Cortex of kidney (tissue), 1 donor: ENCODE results near the gene NFKBIB.
"Not testable (repeated sequence)": the region's sequence is repeated elsewhere in the genome, so short reads cannot be mapped to it uniquely, and the experiment has no call there.

ENCODE experiments used
- DNase-seq: peaks from one replicate; lab custom pipeline; 2025; lab: John Stamatoyannopoulos, UW

Gene NFKBIB

DNA sequence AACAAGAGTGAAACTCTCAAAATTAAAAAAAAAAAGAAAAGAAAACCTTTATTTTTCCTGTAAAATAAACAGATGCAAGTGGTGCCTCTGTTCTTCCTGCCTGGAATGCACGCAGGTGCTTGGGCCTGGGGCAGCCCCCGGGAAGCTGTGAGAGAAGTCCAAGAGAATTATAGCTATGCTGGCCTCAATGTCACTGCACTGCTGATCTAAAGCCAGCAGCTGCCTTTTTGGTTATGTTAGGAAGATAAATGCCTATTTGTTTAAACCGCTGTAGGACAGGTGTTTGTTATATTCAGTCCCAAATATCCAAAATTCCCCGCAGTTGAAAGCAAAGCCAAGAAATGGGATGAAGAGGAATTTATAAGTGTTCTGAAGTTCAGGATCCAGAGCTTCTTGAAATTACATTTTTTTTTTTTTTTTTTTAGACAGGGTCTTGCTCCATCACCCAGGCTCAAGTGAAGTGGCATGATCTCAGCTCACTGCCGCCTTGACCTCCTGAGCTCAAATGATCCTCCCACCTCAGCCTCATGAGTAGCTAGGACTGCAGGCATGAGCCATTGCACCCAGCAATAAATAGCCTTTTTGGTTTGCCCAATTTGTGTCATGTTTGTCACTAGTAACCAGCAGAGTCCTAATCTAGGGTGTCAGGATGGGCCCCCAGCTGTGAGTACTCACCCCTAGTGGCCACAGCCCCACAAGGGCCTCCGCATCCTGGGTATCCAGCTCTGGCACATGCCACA is 23.9 kb upstream of the NFKBIB start:
- DNase-seq, result no peak

DNA sequence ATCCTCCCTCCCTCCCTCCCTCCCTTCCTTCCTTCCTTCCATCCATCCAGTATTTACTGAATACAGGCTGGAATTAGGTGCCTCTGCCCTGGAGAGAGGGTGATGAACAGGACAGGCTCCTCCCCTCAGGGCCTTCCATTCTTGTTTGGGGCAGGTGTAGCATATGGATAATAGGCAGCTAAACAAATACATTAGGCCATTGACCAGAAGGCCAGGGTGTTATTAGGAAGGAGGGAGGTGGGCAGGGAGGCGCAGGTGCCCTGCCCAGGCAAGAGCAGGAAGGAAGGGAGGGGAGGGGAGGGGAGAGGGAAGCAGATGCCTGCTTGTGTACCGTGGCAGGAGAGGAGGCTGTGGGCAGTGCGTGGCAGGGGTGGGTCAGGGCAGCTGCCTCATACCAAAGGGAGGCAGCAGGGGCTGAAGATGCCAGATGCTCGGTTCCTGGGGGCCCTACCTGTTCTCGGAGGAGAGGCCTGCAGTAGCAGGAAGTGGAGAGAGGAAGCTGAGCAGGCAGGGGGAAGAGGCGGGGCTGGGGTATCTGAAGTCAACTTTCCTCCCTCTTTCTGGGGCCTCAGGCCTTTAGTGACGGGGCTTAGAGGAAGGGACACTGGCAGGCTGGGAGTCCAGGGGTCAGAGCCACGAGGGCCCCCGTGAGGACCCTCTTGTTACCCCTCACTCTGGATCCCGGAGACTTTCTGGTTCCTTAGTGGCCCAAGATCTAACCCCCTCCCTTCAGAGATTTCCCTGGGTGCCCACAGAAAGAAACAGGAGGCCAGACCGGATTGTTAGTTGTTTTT is 21.8 kb upstream of the NFKBIB start, which contains the start of gene RINL:
Gene RINL (minus strand): TSS at position 495 of the 794 bp plus-strand sequence. CDS start 1,533 bp downstream, outside the sequence.
- DNase-seq, result no peak

DNA sequence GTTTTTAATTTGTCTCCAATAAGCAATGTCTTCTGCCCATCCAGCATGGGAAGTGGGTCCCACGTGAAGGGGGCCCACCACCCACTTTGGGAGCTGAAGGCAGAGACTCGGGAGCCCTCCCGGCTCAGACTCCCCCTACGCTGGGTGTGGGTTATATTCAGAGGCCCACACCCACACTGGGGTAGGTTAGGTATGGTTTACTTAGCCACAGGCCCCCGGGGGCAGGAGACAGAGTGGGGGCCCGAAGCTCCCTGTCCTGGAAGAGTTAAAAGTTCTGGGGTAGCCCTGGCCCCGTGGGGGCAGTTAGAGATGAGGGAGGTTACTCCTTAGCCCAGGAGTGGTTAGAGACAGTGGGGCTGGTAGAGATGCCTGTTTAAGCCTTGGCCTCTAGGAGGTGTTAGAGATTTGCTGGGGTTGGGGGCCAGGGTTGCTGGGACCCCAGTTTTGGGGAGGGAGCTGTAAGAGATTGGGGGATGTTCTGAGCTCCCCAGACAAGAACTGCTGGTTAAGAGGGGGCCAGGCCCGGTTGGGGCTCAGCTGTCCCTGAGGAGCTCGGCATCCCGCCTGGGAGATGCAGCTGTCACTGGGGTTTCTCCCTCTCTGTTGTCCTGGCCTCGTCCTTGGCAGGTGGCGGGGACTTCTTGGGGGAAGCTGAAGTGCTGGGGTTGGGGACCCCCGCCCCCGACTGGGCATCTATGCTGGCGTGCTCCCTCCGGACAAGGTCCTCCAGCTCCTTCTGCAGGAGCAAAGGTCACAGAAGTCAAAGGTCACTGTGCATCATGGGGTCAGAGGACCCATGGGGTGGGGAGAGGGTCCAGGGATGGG is 21.0 kb upstream of the NFKBIB start:
- DNase-seq, result no peak

DNA sequence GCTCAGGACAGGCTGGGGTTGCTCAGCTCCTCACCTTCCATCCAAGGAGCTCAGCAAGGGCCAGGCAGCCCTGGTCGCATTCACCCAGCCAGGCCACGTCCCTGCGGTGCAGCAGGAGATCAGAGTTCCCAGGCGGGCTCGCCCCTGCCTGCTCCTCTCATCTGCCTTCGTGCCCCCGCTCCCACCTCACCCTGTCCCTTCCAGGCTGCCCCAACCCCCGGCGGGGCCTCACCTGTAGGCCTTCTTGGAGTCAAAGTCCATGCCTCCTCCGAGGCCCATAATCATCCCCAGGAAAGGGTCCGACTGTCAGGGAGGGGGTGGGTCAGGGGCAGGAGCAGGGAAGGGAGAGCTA is 20.4 kb upstream of the NFKBIB start:
- DNase-seq, result no peak

DNA sequence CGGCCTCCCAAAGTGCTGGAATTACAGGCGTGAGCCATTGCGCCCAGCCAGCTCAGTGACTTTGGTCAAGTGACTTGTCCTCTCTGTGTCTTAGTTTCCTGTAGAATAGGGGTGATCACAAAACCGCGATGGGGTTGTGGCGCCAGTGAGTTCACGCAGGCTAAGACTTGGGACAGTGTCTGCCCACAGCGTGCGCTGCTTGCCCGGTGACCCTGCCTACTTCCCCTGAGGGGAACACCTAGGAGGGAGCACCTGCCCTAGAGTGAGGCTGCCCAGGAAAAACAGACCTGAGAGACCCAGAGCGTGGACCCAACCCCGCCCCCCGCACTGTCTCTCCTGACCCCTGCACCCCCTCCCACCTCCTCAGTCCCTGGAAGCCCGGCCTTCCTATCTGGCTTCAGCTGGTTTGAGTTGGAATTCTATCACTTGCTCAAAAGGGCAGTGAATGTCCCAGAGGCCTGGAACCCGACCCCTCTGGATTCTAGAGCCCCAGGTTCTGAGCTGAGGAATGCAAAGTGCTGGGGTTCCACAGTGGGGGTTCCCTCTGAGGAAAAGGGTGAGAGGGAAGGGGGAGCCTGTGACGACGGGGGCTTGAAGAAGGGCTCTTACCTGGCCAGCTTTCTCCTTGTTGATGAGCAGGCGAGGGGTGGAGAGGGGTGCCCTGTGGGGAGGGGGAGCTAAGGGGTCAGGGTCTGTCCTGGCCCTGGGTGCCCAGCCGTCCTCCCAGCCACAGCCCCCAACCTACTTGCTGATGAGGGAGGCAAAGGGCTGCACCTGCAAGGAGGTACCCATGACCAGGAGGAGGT is 19.5 kb upstream of the NFKBIB start:
- DNase-seq, result no peak

DNA sequence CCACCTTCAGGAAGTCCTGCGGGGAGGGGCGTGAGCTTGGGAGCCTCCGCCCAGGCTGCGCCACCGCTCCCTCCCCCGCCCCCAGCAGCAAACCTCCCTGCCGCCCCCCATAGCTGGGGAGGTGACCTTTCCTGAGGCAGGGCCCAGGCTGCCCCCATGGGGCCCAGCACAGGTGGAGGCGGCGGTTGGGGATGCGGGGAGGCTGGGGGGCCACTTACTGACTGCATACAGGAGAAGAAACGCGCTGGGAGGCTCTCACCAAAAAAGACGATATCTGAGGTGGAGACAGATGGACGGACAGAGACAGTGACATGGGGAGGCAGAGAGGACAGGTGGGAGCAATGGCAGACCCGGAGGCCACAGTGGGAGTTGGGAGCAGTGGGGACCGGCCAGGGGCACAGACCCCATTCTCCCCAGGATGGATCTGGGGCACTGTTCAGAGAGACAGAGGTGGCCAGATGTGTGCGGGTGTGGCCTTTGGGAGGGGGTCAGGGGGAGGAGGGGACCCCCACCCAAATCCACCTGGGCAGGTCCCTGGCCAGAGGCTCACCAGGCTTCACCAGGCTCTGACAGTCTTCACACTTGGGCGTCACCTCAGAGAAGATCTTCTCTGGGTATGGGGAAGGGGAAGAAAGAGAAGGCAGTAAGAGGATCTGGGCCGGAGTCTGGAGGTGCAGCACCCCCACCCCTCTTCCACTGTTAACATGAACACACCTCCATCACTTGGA is 18.7 kb upstream of the NFKBIB start:
- DNase-seq, result no peak

DNA sequence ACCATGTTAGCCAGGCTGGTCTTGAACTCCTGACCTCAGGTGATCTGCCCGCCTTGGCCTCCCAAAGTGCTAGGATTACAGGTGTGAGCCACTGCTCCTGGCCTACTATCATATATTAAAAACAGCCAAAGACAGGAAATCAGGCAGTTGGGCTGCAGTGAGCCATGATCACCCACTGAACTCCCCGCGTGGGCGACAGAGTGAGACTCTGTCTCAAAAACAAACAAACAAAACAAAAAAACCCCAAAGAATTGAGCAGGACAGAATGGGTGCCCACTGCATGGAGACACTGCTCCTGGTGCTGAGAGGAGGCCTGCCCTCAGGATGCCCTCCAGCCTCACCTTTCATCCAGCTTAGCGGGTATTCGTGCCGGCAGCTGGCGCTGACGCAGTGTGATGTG is 16.5 kb upstream of the NFKBIB start:
- no peak for DNase-seq

DNA sequence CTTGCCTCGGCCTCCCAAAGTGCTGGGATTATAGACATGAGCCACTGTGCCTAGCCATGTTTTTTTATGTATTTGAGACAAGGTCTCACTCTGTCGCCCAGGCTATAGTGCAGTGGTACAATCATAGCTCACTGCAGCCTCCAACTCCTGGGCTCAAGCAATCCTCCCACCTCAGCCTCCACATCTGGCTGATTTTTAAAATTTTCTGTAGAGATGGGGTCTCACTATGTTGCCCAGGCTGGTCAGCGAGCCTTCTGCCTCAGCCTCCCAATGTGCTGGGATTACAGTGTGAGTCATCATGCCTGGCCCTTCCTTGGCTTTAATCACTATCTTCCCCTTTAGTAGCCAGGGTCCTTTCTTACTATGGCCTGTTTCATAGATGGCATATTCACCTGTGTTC is 15.1 kb upstream of the NFKBIB start:
- not testable (repeated sequence) for DNase-seq

DNA sequence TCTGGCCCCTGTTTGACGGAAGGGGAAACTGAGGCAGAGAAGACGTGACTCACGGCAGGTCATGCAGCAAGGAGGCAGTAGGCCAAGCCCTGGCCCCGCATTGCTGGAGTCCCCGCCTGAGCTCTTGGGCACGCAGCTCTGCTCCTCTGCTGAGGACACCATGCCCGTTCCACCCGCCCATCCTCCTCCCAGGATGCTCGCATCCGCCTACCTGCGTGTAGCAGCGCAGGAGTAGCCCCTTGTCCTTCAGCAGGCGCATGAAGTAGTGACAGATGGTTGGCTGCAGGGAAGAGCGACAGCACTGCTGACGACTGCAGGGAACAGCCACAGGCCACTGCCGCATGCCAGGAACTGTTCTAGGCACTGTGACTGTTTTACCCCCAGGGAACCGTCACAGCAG is 10.9 kb upstream of the NFKBIB start:
- no peak for DNase-seq

DNA sequence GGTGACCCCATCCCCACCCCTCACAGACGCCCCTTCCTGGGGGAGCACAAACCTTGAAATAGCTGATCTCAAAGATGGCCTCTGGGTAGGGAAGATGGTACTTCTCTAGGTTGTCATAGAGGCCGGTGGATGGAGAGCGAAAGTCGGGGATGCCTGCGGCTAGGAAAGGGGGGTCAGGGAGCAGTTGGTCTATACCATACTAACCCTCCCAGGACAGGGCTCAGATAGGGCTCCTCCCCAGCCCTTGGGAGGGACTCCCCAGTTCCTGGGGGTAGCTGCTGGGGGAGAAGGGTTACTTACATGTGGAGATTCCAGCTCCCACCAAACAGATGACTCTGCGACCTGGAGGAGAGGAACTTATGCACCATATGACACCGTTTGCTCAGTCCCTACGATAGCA is 10.0 kb upstream of the NFKBIB start:
- DNase-seq, result no peak

DNA sequence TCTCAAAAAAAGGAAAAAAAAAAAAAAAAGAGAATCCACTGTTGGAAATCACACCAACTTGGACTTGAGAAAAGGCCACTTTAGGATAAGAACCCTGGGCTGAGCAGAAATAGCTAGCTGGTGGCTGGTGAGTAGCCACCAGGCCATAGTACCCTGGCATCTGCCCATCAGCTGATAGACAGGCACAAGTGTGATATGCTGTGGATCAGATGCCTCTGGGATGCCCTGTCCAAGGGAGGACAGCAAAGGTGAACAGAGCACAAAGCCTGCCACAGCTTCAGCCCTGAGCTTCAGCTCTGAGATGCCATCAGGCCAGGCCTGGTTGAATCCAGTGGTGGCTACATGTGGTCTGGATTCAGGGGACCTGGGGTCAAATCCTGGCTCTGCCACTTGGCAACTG is 9.1 kb upstream of the NFKBIB start:
- DNase-seq, result no peak

DNA sequence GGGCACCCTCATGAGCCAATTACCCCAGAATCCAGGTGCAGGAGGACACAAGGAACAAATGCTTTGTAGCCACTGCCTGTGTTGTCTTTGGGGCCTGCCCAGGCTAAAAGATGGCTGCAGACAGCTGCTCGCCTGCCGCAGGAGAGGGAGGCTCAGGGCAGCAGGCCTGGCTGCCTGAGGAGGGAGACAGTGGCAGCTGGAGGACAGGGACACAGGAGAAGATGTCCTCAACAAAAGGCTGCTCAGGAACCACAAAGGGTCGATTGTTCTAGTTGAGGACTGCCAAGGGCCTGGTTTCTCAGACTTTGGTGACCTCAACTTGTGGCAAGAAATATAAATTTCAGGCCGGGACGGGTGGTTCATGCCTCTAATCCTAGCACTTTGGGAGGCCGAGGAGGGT is 8.0 kb upstream of the NFKBIB start:
- no peak for DNase-seq

DNA sequence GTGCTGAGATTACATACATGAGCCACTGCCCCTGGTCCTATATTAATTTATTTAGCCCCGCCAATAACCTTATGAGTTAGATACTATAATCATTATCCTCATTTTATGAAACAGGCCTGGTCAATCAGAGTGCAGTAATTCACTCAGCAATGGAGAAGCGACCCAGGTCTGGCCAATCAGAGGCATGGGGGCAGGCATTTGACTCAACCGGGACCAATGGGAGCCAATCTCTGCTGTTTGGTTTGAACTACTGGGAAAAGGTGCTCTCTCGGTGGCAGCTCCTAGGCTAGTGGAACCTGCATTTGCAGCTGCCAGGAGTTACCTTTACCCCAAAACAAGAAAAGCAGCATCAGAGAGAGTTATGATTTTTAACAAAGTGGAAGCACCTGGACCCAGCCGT is 6.9 kb upstream of the NFKBIB start:
- no peak for DNase-seq

DNA sequence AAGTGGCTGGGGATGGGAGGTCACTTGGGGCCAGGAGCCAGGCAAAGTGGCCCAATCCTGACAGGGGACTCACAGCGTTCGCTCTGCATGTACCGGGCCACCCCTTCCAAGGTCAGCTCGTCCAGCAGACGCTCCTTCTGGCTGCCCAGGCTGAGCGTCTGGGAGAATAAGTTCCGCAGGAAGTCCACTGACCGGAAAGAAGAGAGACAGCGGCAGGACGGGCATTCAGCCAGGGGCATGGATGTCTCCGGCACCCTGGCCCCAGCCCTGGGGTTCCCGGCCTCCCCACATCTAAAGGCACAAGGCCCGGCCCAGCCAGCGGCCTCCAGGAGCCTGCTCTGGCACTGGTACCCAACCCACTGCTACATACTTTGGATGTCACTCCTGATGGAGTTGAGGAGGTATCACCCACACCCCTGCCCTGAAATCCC is 6.4 kb upstream of the NFKBIB start:
- no peak for DNase-seq

DNA sequence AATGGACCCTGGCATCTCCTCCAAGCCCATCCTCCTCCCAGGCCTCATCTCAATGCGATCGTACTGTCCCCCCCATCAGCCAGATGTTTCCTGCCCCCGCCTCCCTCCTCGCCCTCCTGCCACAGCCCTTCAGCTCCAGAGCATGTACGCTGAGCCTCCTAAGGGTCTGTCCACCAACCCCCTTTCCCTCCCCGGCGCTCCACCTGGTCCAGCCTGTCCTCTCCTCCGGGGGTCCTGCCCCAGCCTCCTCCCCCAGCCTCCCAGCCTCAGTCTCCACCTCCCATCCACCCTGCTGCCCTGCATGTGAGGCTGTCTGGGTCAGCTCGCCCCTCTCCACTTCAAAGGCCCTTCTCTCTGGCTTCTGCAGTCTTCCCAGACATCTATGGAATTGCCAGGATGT is 4.8 kb upstream of the NFKBIB start:
- DNase-seq, result no peak

DNA sequence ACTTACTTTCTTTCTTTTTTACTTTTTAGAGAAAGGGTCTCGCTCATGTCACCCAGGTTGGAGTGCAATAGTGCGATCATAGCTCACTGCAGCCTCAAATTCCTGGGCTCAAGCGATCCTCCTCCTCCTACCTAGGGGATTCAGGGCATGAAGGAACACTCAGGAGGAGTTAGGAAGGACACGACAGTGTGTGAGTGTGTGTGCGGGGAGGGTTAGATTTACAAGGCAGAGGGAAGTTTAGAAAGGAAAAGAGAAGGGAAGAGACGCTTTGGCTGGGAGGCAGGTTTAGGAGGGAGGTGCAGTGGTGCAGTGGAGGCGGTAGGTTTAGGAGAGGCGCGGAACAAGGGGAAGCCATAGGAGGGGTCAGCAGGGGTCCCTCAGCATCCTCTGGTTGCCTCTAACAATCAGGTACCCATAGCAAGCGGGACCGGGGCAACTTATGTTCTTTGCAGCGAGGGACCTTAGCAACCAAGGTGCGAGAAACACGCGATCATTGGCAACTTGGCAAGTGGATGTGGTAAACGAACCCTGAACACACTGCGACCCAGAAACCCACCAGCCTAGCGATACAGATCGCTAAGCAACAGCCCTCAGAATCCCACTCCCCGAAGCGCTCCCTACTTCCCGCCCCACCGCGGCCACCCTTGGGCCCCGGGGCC is 852 bp upstream of the NFKBIB start:
- no peak for DNase-seq

DNA sequence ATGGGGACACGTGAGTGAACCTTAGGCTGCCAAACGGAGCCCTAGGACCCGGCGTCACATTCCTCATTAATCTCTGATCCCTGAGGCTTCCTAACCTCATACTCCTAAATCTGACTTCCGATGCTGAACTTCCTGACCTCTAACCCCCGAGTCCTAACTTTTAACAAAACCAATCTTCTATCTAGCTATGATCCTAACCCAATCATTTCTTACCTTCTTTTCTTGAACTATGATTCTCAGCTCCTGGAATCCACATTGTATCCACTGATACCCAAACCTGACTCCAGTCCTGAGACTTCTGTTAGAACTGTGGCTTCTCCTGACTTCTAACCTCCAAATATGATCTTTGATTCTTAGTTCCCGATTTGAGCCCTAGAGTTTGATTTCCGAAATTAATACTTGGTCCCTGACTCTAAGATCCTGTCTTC is 447 bp downstream of the NFKBIB start:
- DNase-seq, result no peak

DNA sequence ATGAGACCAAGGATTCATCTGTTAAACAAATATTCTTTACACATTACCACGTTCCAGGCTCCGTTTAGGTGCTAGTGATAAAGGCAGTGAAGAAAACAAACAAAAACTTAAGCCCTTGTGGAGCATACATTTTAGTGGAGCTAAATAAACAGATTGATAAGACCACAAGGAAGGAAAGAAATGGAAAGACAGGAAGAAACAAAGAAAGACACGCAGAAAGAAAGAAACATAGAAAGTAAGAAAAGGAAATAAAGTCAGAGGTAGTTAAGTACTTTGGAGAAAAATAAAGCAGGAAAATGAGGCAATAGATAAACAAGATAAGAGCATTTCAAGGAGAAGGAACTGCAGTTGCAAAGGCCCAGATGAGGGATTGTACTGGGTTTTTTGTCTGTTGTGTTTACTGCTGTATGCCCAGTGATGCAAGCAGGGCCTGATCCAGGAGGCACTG is 998 bp downstream of the NFKBIB start:
- DNase-seq, result no peak

DNA sequence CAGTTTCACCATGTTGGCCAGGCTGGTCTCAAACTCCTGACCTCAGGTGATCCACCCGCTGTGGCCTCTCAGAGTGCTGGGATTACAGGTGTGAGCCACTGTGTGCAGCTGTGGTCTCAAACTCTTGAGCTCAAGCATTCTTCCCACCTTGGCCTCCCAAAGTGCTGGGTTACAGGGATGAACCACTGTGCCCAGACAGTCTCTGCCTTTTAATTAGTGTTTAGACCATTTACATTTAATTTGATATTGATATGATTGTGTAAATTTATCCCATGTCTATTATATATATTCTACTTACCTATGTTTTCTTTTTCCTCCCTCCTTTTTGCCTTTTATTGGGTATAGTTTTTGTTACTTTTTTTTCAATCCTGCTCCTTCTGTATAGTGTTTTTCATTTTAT is 1.9 kb downstream of the NFKBIB start:
- DNase-seq, result no peak
